HEK293 (cell line): ENCODE measurements around the gene MMS19.

ENCODE experiments used
- ZNF48 ChIP-seq: fragments of 450-650 bp; formaldehyde crosslinking; IDR thresholded peaks from 2 replicates; pipeline ENCODE4 v1.5.1; 2016; ENCODE audit warnings: missing biosample characterization, missing genetic modification characterization
- TF ChIP-seq, protein P1 (sequence below): fragments of 450-650 bp; formaldehyde crosslinking; IDR thresholded peaks from 2 replicates; pipeline ENCODE4; 2016; ENCODE audit warnings: missing biosample characterization, missing genetic modification characterization
- TF ChIP-seq, protein P2 (sequence below): sonication (generic); formaldehyde crosslinking; IDR thresholded peaks from 2 replicates; pipeline ENCODE4 v1.8.1; 2022; ENCODE audit warnings: mild to moderate bottlenecking, moderate library complexity, missing genetic modification reagents

DNA sequence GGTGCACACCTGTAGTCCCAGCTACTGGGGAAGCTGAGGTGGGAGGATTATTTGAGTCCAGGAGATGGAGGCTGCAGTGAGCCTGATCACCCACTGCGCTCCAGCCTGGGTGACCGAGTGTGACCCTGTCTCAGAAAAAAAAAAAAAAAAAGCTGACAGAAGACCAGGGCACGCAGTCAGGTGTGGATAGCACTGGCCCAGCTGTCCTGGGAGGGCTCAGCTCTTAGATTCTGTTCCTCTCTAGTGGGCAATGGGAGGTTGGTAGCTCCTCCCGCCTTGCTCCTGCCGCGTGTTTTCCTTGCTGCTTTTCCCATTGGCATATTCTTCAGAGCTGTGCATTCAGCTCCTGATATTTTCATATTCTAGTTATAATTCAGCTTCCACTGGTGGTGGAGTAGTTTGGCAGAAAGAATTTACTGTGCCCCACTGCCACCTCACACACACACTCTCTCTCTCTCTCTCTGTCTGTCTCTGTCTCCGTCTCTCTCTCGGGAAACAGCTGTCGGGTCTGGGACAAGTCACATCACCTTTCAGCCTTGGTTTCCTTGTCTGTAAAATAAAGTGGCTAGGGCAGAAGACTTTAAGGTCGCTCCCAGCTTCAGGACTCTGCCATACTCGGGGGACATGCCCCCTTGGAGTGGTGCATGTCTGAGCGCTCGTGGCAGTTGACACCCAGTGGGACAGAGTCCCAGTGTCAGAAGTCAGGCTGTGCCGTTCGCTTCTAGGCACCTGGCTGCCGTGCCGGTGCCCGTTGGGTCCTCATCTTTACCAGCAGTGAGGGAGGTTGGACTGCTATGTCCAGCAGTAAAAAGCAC, 48.4 kb upstream of the MMS19 start:
- TF ChIP-seq, protein P1, sequence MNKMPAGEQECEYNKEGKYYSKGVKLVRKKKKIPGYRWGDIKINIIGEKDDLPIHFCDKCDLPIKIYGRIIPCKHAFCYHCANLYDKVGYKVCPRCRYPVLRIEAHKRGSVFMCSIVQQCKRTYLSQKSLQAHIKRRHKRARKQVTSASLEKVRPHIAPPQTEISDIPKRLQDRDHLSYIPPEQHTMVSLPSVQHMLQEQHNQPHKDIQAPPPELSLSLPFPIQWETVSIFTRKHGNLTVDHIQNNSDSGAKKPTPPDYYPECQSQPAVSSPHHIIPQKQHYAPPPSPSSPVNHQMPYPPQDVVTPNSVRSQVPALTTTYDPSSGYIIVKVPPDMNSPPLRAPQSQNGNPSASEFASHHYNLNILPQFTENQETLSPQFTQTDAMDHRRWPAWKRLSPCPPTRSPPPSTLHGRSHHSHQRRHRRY = no peak
- TF ChIP-seq, protein P2, sequence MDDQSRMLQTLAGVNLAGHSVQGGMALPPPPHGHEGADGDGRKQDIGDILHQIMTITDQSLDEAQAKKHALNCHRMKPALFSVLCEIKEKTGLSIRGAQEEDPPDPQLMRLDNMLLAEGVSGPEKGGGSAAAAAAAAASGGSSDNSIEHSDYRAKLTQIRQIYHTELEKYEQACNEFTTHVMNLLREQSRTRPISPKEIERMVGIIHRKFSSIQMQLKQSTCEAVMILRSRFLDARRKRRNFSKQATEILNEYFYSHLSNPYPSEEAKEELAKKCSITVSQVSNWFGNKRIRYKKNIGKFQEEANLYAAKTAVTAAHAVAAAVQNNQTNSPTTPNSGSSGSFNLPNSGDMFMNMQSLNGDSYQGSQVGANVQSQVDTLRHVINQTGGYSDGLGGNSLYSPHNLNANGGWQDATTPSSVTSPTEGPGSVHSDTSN (CRISPR knock-in tag) = no peak
- TF ChIP-seq ZNF48 (tag by site-specific recombination) = no peak
